ENCODE results near the gene ZBTB18.

The ZBTB18 gene

DNA sequence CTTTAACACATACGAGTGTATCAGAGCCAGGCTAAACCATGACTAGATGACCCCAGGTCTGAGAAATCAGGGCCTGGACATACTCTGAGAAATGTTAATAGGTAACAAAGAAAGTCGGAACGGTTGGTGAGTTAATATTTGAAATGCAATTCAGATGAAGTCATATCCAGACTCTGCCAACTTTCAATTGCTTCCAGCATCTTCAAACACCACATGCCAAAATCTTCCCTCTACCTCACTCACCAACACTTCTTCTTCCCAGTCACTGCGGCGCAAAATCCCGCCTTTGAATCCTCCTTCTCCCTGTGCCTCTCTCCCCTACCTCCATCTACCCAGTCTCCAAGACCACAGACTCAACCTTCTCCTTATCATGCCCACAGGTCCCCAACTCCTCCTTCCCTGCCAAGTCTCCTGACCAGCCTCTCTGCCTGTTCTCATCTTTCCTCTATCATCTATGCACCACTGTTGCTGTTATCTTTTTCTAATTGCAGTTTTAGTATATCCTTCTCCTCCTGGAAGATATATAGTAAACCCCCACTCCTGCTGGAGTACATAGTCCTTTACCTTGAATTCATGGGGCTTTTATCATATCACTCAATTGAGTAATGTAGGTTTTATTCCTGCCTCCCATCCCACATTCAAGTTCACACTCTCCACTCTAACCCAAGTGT lies 41.3 kb downstream of the ZBTB18 start:
- DNase-seq = no peak

DNA sequence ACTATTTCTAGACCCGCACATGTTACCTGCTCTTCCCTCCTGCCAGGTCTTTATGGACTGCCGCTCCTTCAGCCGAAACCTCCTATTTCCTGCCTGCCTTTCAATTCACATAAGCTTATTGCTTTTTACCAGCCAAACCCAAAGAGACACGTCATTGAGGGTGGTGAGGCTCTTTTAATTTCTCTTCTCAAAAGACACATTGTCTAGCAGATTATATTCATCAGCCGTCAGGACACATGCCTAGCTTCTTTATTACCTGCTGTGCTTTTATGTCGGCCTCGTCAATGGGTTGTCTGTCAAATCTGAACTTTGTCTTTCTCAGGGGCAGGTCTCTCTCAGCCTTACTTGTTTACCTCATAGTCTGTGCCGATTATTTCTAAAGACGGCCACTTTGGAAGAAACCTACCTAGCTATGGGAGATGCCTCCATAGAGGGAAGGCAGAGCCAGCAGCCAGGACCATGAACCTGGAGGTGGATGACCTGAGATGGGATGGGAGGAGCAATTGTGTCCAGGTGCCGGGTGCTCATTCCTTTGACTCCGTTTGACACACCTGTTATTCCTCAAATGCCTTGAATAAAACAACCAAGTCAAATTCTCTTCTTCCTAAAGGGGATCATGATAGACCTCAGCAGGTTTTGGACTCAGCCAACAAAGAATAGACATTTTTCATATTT lies 42.0 kb downstream of the ZBTB18 start:
- no peak for DNase-seq

DNA sequence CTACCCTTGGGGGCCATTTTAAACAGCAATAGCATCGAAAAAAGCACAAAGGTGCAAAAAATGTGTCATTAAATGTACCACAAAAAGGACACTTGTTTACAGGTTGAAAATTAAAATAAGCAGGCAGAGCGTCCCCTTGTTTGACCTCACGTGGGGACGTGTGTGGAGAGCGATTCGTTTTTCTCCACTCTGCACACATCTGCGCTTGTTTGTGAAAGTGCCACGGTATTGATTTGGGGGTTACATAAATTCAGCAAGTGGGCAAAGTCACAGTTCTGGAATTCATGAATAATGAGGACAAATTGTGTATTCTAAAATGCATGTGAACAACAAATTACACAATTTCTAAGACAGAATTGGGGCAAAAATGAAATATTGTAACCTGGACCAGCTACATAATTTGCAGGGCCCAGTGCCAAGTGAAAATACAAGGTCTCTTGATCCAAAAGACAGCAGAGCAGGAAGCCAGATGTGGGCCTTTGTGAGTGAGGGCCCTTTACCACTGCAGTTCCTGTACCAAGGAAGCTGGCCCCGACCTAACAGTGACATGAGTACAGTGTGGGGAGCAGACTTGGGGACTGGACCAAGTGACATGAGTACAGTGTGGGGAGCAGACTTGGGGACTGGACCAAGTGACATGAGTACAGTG lies 43.9 kb downstream of the ZBTB18 start:
- no peak for DNase-seq

DNA sequence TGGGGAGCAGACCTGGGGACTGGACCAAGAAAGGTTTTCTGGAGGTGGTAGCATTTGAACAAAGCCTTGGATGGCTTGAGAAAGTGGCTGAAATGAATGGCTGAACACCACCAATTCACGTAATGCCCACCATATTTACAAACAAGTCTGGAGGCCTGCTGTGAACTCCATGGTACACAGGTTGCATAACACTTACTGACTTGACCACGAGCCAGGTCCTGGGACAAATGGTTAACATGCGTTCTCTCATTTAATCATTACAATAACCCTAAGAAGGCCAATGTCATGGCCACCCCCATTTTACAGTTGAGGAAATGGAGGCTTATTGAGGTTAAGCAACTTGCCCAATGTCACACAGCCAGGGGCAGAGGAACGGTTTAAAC lies 44.4 kb downstream of the ZBTB18 start:
- DNase-seq = no peak

DNA sequence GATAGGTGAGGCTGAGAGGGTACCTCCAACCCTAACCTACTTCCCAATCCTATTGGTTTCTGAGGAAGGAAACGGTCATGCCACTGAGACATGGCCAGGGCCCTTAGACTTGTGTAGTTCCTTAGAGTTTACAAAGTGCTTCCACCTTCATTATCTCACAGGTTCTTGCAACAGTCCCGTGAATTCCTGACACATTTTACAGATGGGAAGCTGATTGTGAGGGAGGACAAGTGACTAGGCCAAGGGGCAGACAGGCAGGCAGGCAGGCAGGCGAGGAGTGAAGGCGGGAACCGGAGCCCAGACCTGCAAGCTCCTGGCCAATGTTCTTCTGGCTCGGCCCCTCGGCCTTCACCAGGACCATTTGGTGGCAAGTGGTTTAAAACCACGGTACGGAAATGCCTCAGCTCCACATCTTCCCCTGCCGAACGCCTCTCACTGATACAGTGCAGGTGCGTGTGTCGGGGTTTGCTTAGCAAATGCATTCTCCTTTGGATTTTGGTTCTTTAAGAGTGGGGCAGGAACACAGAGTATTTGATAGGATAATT lies 45.1 kb downstream of the ZBTB18 start:
- DNase-seq = no peak

DNA sequence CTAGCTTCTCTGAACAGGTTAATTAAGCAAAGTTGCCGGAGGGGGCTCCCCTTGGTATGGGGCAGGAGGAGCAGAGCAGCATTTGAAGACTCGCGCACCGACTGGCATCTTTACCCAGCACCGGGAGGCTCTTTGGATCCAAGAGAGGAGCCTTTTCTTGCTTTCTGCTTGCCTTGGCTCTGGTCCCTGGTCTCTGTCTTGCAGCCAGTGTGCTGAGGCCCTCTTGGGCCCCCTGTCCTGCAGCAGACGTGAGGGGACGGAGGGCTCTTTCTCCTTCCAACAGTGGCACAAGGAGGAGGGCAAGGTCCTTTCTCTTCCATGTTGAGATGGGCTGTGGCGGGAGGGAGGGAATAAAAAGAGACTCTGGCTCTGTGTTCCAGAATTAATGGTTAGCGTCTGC lies 45.6 kb downstream of the ZBTB18 start:
- no peak for DNase-seq

DNA sequence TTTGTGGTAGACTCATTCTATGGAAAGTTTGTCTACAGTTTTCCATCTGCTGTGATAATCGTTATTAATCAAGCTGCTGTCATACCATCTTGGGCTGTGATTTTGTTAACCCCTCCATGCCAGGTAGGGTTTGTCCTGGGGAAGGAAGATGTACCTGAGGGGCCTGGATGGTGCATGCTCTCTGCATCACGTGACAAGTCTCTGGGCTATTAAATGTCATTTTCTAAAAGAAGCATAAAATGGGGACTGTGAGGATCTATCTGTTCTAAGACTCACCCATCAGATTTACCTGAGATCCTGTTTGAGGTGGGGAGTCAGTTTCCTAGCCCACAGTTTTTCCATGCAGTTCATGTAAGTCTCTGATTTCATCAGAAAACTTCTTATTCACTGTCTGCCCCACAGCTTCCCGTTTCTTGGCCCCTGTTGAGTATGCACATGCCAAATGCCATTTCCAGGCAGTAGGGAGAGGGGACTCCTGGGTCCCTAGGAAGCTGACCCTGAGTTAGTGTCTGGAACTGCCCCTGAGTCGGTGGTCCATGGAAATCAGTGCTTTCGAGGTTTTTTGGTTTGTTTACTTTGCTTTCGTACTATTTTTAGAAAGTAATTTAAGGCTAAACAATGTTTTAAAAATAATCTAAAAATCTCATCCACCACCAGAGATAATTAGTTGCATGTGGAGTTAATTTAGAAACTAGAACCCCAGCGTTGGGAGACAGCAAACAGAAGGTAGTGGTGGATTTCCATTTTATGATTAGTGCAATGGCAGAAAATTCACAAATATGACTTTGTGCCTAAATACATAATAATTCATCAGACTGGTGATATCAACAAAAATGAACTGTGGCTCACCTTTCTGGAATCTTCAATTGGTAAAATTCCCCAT lies 46.7 kb downstream of the ZBTB18 start:
- no peak for DNase-seq

DNA sequence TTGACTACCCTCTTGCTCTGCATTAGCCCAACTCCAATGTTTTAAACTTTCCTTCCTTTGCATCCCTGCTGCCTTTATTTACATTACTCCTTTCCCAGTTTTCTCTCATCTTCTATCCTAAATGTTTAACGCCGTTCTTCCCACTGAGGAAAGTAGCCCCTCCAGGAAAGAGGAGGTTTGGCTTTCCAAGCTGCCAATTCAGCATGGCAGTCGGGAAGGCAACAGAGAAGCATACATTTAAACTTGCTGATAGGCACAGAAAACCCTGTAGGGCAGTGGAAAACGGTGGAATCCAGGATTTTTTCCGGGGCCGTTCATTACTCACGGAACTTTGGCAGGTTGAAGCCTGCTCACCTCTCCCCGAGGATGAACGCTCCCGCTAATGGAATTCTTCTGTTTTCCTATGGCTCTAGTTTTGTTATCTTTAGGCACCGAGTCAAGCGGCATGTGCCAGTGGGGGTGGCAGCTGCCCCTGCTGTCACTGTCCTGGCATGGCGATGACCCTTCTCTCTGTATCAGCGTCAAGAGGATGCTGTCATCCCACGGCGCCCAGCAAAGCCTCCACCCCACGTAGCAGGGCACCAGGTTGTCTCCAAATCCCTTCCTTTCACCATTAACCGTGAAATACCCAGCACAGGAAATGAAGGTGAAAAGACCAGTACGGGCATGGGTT lies 48.3 kb downstream of the ZBTB18 start:
- no peak for DNase-seq

DNA sequence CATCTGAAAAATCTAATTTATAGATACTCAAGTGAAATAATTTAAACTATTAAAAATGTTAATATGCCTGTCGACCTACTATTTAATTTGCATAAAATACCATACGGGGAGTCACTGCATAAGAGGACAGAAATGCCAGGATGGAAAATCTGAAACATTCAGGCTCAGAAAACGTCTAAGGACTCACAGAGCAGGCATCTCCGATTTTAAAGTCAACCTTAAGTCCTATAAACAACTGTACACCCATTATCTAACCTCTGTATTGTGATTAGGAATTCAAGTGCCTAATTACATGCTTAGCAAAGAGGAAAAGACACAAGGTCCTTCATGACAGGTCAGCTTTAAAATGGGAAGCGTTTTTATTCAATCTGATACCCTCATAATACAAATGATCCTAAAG lies 49.2 kb downstream of the ZBTB18 start:
- no peak for DNase-seq

DNA sequence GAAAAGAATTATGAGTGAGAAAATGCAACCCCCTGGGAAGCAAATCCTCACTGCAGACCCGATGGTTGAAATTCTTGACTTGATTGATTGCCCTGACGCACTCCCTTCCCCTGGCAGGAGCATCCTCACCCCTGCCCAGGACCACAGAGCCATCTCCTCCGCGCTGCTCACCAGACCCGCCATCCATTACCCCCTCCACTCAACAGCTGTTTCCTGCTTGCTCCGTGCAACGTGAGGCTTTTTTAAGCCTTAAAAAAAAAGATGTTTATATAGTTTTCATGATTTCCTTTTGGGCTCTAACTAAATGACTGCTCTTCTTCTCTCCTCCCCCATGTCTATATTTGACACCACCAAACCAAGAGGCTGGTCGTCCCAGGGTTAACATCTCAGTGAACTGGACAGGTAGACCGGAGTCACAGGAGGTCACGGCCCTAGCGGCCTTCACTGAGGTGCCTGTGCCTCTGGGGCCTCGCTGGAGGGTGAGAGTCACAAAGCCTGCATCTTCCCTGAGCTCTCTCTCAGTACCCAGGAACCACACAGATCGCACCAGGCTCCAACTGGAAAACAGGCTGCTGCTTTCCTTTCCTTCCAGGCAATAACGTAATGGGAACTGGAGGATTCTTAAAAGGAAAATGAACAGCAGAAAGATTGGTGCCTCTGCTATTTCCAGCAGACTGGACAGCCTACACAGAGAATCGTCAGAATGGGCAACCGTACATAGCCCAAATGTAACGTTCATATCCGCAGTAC lies 49.8 kb downstream of the ZBTB18 start:
- no peak for DNase-seq

DNA sequence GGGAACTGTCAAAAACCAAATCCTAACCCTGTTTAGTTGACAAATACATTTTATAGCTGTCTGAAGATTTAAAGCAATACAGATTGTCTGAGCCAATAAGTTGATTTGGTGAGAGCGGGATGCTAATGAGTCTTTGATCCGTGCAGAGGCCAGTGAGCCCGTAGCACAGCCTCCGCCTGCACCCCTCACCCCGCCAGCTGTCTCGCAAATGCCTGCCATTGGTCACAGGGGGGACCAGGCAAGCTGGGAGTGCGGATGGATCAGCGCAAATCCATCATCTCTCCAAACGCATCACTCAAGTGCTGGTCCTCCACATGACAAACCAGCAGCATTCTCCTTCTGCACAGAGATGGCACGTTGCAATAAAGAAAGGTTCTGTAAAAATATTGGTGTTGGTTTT lies 51.0 kb downstream of the ZBTB18 start:
- DNase-seq = no peak

DNA sequence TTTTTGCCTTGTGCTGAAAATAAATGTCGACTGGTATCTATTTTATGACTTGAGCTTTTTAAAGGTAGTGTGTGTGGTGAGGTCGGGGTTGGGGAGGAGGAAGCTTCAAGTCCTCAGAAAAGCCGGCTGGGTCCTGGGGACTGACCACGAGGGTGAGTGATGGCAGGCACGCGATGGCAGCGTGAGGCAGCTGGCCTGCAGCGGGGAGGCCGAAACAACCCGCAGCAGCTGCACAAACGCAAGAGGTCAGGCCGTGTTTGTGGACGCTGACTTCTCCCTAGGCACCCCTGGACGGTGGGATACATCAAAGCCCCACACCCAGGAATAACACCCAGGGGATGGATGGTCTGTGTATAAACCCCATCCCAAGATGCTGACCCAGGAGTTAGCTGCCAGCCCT lies 51.4 kb downstream of the ZBTB18 start:
- DNase-seq = no peak

DNA sequence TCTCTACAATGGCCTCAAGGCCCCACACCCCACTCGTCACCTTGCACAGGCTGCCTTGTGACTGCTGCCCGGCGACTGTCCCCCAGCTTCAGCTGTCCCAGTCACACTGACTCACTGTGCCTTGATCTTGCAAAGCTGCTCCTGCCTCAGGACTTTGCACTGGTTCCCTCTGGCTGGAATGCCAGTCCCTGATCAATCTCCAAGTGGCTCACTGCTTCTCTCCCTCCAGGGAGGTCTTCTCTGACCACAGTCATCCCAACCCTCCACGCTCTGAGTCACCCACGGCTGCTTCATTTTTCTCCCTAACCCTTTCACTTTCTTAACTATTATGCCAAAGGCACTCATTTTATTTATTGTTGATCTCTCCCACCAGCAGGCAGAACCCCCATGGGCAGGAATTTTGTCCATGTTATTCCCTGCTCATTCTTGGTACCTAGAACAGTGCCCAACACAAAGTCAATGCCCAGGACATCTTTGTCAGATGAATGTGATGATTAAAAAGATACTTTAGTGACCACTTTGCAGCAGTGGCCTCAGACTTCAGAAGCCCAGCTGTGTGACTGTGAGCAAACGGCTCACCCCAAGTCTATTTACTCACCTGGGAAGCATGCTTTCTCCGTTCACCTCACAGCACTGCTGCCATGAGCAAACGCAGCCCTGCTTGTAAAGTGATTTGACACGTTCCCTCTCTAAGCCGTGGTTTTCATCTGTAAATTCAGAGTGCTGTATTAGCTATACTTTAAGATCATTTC lies 53.4 kb downstream of the ZBTB18 start:
- DNase-seq = no peak

DNA sequence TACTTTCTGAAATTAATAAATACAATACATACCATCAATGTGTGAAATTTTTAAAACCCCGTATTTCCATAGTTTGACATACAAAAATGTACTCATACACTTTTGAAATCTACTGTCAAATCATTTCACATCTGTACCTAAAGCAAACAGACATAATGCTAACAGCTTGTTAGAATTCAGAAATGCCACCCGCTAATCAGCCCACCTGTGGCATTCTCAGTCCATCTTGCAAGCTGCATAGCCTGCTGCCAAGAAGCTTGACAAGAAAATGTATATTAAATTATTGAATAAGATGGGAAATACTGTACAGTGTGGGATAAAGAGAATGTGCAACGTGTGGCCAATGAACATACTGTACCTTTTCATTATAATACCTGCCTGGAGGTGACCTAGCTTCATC lies 55.1 kb downstream of the ZBTB18 start:
- no peak for DNase-seq

Data from stimulated activated CD4-positive, alpha-beta T cell treated with anti-CD3 and anti-CD28 coated beads, Interleukin-15, amount 100 ng/mL, for 24 hours (primary cell).